K562 (cell line): ENCODE data around the gene MEAK7. TPM values are rescaled to one million over a fixed set of nuclear protein-coding genes. Genes with fewer than 3 reads are reported as not detected.
A peak's percentile ranks its signal among the peaks of the same experiment; 100 is the strongest.

ENCODE experiments used
- ATAC-seq: fragments of 200-7000 bp; cut with Tn5 transposase; 3 replicates; pipeline ENCODE4 v1.9.1; 2020; ENCODE audit warnings: moderate library complexity
- BruUV-seq: library from RNA; stranded (reverse); fragments of 400-500 nt; replicated peaks from 2 replicates; lab custom pipeline; 2021; lab: Mats Ljungman, UMichigan
- CTCF ChIA-PET: fragments of 300-600 bp; formaldehyde crosslinking; extraction: SDS; loops from one replicate; lab custom pipeline; 2021; ENCODE audit warnings: low intra/inter-chr PET ratio; lab: Yijun Ruan, JAX
- POLR2A ChIA-PET: fragments of 300-600, 350-650 bp; sonication (Branson Sonifier 250); formaldehyde crosslinking; extraction: SDS; loops from one replicate; lab custom pipeline; 2021; ENCODE audit warnings: antibody characterized with exemption, inconsistent platforms; lab: Yijun Ruan, JAX
- DNase-seq, 4 experiments: peaks; one replicate each; pipeline versions ENCODE4 v3.0.0 to v3.0.0-alpha.2; 2011 to 2018; ENCODE audit warnings: low spot score in 3 of 4, mixed read lengths in 3 of 4; ENCODE audit errors: extremely low read depth in 1 of 4
- FAIRE-seq: peaks from 2 replicates; lab custom pipeline; 2011; peaks lifted over from hg19 to GRCh38; lab: Jason Lieb, UNC
- H2AFZ ChIP-seq: 2 replicates; pipeline ENCODE4 v1.6.0; 2011; ENCODE audit warnings: low read depth, low read length, control low read depth, inconsistent platforms
- H3K27ac ChIP-seq: fragments of 200-600 bp; 3 replicates; pipeline ENCODE4 v1.8.0; 2011; ENCODE audit warnings: low read depth, mild to moderate bottlenecking, control low read depth, inconsistent platforms, low read length, moderate library complexity, mixed read lengths; ENCODE audit errors: extremely low read depth
- H3K27me3 ChIP-seq, 2 experiments: fragments of 300-600 bp in 1 of 2; 2 replicates in 1 of 2; 3 replicates in 1 of 2; pipeline versions ENCODE4 v1.6.0 to v1.8.0; 2011; ENCODE audit warnings: inconsistent platforms in 2 of 2, low read length in 2 of 2, mild to moderate bottlenecking in 1 of 2, mixed read lengths in 1 of 2, moderate library complexity in 1 of 2; ENCODE audit not compliant: control insufficient read depth in 2 of 2, insufficient read depth in 2 of 2
- H3K36me3 ChIP-seq: fragments of 300-600 bp; 3 replicates; pipeline ENCODE4 v1.8.0; 2011; ENCODE audit warnings: mild to moderate bottlenecking, low read length, inconsistent platforms; ENCODE audit not compliant: control insufficient read depth, insufficient read depth
- H3K4me1 ChIP-seq, 2 experiments: fragments of 200-600 bp in 1 of 2; replicated peaks in 1 of 2; 2 replicates in 1 of 2; 3 replicates in 1 of 2; pipeline versions ENCODE4 v1.5.1 to v1.8.0; 2011; ENCODE audit warnings: inconsistent platforms in 2 of 2, low read length in 2 of 2, mild to moderate bottlenecking in 1 of 2, mixed read lengths in 1 of 2, moderate library complexity in 1 of 2; ENCODE audit not compliant: control insufficient read depth in 2 of 2, insufficient read depth in 2 of 2
- H3K4me2 ChIP-seq: 2 replicates; pipeline ENCODE4 v1.6.1; 2011; ENCODE audit warnings: low read length, control low read depth, inconsistent platforms, mixed read lengths; ENCODE audit not compliant: insufficient read depth
- H3K4me3 ChIP-seq: fragments of 200-600 bp; sonication (generic), shearing (Covaris generic); 2 replicates; pipeline ENCODE4 v1.5.1; 2016; ENCODE audit warnings: control low read depth, inconsistent platforms
- H3K79me2 ChIP-seq: fragments of 200-600 bp; 3 replicates; pipeline ENCODE4 v1.8.0; 2011; ENCODE audit warnings: low read length, inconsistent platforms; ENCODE audit not compliant: control insufficient read depth, insufficient read depth
- H3K9ac ChIP-seq, 2 experiments: 2 replicates each; pipeline versions ENCODE4 v1.6.0 to v1.6.1; 2011; ENCODE audit warnings: low read depth in 2 of 2, low read length in 2 of 2, control low read depth in 1 of 2, inconsistent platforms in 1 of 2, mild to moderate bottlenecking in 1 of 2, mixed read lengths in 1 of 2; ENCODE audit not compliant: insufficient read depth in 1 of 2
- H3K9me1 ChIP-seq: one replicate; pipeline ENCODE4 v1.6.0; 2011; ENCODE audit warnings: inconsistent platforms, mild to moderate bottlenecking, low read length, moderate library complexity; ENCODE audit not compliant: control insufficient read depth, insufficient read depth
- H3K9me3 ChIP-seq: replicated peaks from 2 replicates; pipeline ENCODE4 v1.5.1; 2011; ENCODE audit warnings: low read depth, low read length, inconsistent platforms; ENCODE audit not compliant: control insufficient read depth, insufficient read depth
- H4K20me1 ChIP-seq: replicated peaks from 2 replicates; pipeline ENCODE4 v1.6.1; 2011; ENCODE audit warnings: low read length, inconsistent platforms, mixed read lengths; ENCODE audit not compliant: control insufficient read depth, insufficient read depth
- ARID1B ChIP-seq: fragments of 450-650 bp; IDR thresholded peaks from 2 replicates; pipeline ENCODE4 v1.6.1; 2016; ENCODE audit warnings: antibody characterized with exemption, mild to moderate bottlenecking, inconsistent platforms
- CAMTA2 ChIP-seq: fragments of 250-450 bp; sonication (Bioruptor Pico); conservative IDR thresholded peaks from 2 replicates; pipeline ENCODE4 v1.5.1; 2022
- ERF ChIP-seq: fragments of 450-650 bp; formaldehyde crosslinking; IDR thresholded peaks from 2 replicates; pipeline ENCODE4 v1.4.0; 2020; ENCODE audit warnings: mild to moderate bottlenecking, mixed read lengths
- FOXP1 ChIP-seq: sonication (generic); formaldehyde crosslinking; IDR thresholded peaks from 2 replicates; pipeline ENCODE4 v1.8.0; 2022; ENCODE audit warnings: mild to moderate bottlenecking, missing genetic modification reagents
- HDAC2 ChIP-seq: fragments of 450-650 bp; IDR thresholded peaks from 2 replicates; pipeline ENCODE4 v1.6.1; 2016; ENCODE audit warnings: mild to moderate bottlenecking
- IFI16 ChIP-seq: fragments of 250-450 bp; sonication (Bioruptor Pico); IDR thresholded peaks from 2 replicates; pipeline ENCODE4 v2.1.2; 2022; ENCODE audit warnings: mild to moderate bottlenecking, inconsistent platforms
- MAFK ChIP-seq: IDR thresholded peaks from 2 replicates; pipeline ENCODE4 v1.6.1; 2011; ENCODE audit warnings: low read length, improper control_type of control experiment
- ZFX ChIP-seq: sonication (generic); formaldehyde crosslinking; IDR thresholded peaks from 2 replicates; pipeline ENCODE4 v1.8.0; 2022; ENCODE audit warnings: mild to moderate bottlenecking, missing genetic modification reagents, moderate library complexity
- ZHX1 ChIP-seq: fragments of 150-350 bp; conservative IDR thresholded peaks from 2 replicates; pipeline ENCODE4 v1.6.1; 2014; ENCODE audit warnings: low read length
- ZNF143 ChIP-seq: sonication (generic); formaldehyde crosslinking; IDR thresholded peaks from 2 replicates; pipeline ENCODE4 v1.9.0; 2022; ENCODE audit warnings: mild to moderate bottlenecking, missing genetic modification reagents
- ZNF583 ChIP-seq: fragments of 250-450 bp; sonication (Bioruptor Pico); IDR thresholded peaks from 2 replicates; pipeline ENCODE4 v1.4.0; 2020
- ZNF696 ChIP-seq: fragments of 250-450 bp; sonication (Bioruptor Pico); conservative IDR thresholded peaks from 2 replicates; pipeline ENCODE4 v1.4.0; 2020; ENCODE audit warnings: mild to moderate bottlenecking, moderate library complexity
- ZSCAN29 ChIP-seq: fragments of 450-650 bp; IDR thresholded peaks from 2 replicates; pipeline ENCODE4 v1.6.1; 2017
- WGBS: fragments of 100-300 bp; shearing (Covaris generic); methylation state at CpG from one replicate; pipeline ENCODE4 v1.1.6; 2016; ENCODE audit warnings: low coverage, mixed read lengths; ENCODE audit not compliant: insufficient coverage; ENCODE audit errors: missing lambda C conversion rate; 5-methylcytosine and 5-hydroxymethylcytosine counted together
- in situ Hi-C: fragments of 300-500 bp; cut with MboI; formaldehyde crosslinking; loops from 4 replicates; pipeline ENCODE4 v1.15.0; 2018; ENCODE audit warnings: inconsistent platforms, mixed read lengths
- intact Hi-C: fragments of 100-400 bp; cut with micrococcal nuclease; formaldehyde crosslinking; loops from 2 replicates; pipeline ENCODE4 v1.14.2; 2022
- polyA plus RNA-seq, 8 experiments: library from polyadenylated mRNA; depleted of rRNA in 4 of 8; stranded (reverse) in 5 of 8; unstranded in 3 of 8; fragments of >200 nt; fragmentation: Nextera tagmentation in 2 of 8; fragmentation: Illumina TruSeq in 1 of 8; extraction: Ambion mirVana in 2 of 8; extraction: Trizol in 1 of 8; gene quantifications; 2 replicates each; pipeline versions ENCODE4 v1.2.1 to v1.2.3, GENCODE V29; 2011 to 2014; ENCODE audit warnings: inconsistent platforms in 1 of 8, missing spikeins in 1 of 8
- total RNA-seq, 7 experiments: library from RNA; depleted of rRNA in 6 of 7; stranded (reverse); fragments of >200 nt in 6 of 7; fragmentation: Illumina TruSeq in 2 of 7; extraction: Trizol in 2 of 7; gene quantifications; 2 replicates each; pipeline versions ENCODE4 v1.2.1 to v1.2.3, GENCODE V29; 2011 to 2021; ENCODE audit warnings: low replicate concordance in 1 of 7
- TF ChIP-seq, protein P1 (sequence below): fragments of 450-650 bp; IDR thresholded peaks from one replicate; pipeline ENCODE4 v1.6.1; 2018; ENCODE audit warnings: mild to moderate bottlenecking, moderate library complexity; ENCODE audit not compliant: partially characterized antibody
- TF ChIP-seq, protein P2 (sequence below): sonication (generic); IDR thresholded peaks from 2 replicates; pipeline ENCODE4 v1.6.1; 2016
- TF ChIP-seq, protein P3 (sequence below): fragments of 250-450 bp; sonication (Bioruptor Pico); IDR thresholded peaks from 2 replicates; pipeline ENCODE4 v1.5.0; 2022; ENCODE audit warnings: mild to moderate bottlenecking

MEAK7 gene
- total and polyA plus RNA-seq, 9 of the 15 experiments (the other 6 are each of a cell fraction or from before 2014, with no cell fraction given) = 1.4 to 14.5 (median 6.3) TPM

DNA sequence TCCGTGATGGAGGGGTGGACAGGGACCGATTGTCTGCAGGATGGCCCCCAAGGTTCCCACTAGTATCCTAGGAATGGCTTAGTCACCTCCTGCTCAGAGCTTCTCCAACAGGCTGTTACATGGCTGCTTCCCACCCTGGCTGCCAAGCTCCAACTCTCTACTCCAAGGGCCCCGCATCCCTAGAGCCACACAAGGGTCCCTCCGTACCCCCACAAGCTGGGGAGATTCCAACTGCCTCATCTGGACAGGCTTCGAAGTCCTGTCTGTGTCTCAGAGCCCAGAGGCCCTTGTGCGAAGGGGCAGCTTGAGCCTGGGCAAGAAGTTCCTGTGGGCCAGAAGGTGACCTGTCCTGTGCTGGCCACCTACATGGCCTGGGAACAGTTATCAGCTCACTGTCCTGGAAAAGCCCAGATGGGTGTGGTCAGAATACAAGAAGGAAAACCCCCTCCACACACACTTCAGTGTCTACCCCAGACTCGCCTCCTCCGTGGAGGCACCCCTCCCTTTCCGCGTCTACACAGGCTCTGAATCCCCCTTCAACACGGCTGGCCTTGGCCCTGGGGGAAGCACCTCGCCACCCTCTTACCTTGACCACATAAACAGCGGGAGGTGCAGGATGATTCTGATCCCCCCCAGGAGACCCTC, 586 bp downstream of the MEAK7 start:
- Histone ChIP-seq H4K20me1 (no peaks in the 10 kb centered on the region), H3K79me2 (peaks cover 6% of the 10 kb centered on the region), H3K4me3 (peak overlapping the region; percentile 61), H3K27ac (0 out of 3 replicates have a peak overlapping the region, but pooled peaks have one; percentile 57), H3K4me2 (peak overlapping the region; percentile 96), H3K4me1 (peaks cover 15 to 37% of the 10 kb centered on the region in 2 experiments), H3K36me3 (no peaks in the 10 kb centered on the region; the same call in 2 of the 3 replicates), H2AFZ (peak overlapping the region; percentile 100), H3K9me3 (no peaks in the 10 kb centered on the region), H3K27me3 (no peaks in the 10 kb centered on the region), H3K9ac (peak overlapping the region; percentile 52 to 96; a peak in 3 of 4 replicates), H3K9me1 (no peaks in the 10 kb centered on the region)
- intact Hi-C loops (no loop called here), in situ Hi-C loops (no loop called here)
- TSS peak; percentile 41 for BruUV-seq
- peak; percentile 6 for FAIRE-seq
- POLR2A ChIA-PET = interaction anchor here (0.5 to 4.4 kb wide), 3 partner anchors 10 to 254 kb away, joined by 3 to 23 read pairs (median 7); no protein-coding TSS in a partner anchor
- ATAC-seq = peak; percentile 5
- peak in 1 of 4 experiments; percentile 47 for DNase-seq
- WGBS = 34% methylated on average over 13 of the region's 13 CpGs
- CTCF ChIA-PET = interaction anchor here (1.0 kb wide), 1 partner anchor 118 kb away, joined by 3 read pairs; no protein-coding TSS in a partner anchor
- no peak for TF ChIP-seq CAMTA2 (CRISPR knock-in tag)
- no peak for TF ChIP-seq ZFX
- 0 out of 2 replicates have a peak, but pooled peaks have one; percentile 37 for TF ChIP-seq HDAC2
- TF ChIP-seq ZNF696 (CRISPR knock-in tag) = no peak
- TF ChIP-seq ZSCAN29 = peak; percentile 98
- TF ChIP-seq ERF = no peak
- TF ChIP-seq ZNF143 (CRISPR knock-in tag) = no peak
- TF ChIP-seq MAFK = no peak
- TF ChIP-seq FOXP1 = peak; percentile 12; the same call in 1 of the 2 replicates
- no peak for TF ChIP-seq ZNF583 (CRISPR knock-in tag)
- TF ChIP-seq, protein P1, sequence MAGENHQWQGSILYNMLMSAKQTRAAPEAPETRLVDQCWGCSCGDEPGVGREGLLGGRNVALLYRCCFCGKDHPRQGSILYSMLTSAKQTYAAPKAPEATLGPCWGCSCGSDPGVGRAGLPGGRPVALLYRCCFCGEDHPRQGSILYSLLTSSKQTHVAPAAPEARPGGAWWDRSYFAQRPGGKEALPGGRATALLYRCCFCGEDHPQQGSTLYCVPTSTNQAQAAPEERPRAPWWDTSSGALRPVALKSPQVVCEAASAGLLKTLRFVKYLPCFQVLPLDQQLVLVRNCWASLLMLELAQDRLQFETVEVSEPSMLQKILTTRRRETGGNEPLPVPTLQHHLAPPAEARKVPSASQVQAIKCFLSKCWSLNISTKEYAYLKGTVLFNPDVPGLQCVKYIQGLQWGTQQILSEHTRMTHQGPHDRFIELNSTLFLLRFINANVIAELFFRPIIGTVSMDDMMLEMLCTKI = no peak
- 0 out of 2 replicates have a peak, but pooled peaks have one; percentile 7 for TF ChIP-seq ARID1B
- TF ChIP-seq, protein P2, sequence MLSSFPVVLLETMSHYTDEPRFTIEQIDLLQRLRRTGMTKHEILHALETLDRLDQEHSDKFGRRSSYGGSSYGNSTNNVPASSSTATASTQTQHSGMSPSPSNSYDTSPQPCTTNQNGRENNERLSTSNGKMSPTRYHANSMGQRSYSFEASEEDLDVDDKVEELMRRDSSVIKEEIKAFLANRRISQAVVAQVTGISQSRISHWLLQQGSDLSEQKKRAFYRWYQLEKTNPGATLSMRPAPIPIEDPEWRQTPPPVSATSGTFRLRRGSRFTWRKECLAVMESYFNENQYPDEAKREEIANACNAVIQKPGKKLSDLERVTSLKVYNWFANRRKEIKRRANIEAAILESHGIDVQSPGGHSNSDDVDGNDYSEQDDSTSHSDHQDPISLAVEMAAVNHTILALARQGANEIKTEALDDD = no peak
- TF ChIP-seq IFI16 (CRISPR knock-in tag) = 0 out of 2 replicates have a peak, but pooled peaks have one; percentile 13
- TF ChIP-seq ZHX1 = 0 out of 2 replicates have a peak, but pooled peaks have one; percentile 8
- TF ChIP-seq, protein P3, sequence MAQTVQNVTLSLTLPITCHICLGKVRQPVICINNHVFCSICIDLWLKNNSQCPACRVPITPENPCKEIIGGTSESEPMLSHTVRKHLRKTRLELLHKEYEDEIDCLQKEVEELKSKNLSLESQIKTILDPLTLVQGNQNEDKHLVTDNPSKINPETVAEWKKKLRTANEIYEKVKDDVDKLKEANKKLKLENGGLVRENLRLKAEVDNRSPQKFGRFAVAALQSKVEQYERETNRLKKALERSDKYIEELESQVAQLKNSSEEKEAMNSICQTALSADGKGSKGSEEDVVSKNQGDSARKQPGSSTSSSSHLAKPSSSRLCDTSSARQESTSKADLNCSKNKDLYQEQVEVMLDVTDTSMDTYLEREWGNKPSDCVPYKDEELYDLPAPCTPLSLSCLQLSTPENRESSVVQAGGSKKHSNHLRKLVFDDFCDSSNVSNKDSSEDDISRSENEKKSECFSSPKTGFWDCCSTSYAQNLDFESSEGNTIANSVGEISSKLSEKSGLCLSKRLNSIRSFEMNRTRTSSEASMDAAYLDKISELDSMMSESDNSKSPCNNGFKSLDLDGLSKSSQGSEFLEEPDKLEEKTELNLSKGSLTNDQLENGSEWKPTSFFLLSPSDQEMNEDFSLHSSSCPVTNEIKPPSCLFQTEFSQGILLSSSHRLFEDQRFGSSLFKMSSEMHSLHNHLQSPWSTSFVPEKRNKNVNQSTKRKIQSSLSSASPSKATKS = no peak
